H9 (cell line): Measurements from ENCODE around the gene LRG1. TPM values are rescaled to one million over a fixed set of nuclear protein-coding genes. Genes with fewer than 3 reads are reported as not detected.

Experiments used
- DNase-seq: peaks from one replicate; pipeline ENCODE4 v3.0.0-alpha.2; 2017
- H2AFZ ChIP-seq: one replicate; pipeline ENCODE4 v1.6.1; 2013; ENCODE audit warnings: mild to moderate bottlenecking, low read length, control low read depth, moderate library complexity
- H2AK5ac ChIP-seq: 2 replicates; pipeline ENCODE4 v1.6.1; 2013; ENCODE audit warnings: low read length, control low read depth, mixed read lengths; ENCODE audit not compliant: insufficient read length
- H2BK120ac ChIP-seq: one replicate; pipeline ENCODE4 v1.6.1; 2013; ENCODE audit warnings: low read depth, mild to moderate bottlenecking, low read length, control low read depth, inconsistent platforms; ENCODE audit not compliant: poor library complexity, severe bottlenecking
- H2BK12ac ChIP-seq: 2 replicates; pipeline ENCODE4 v1.6.1; 2013; ENCODE audit warnings: low read length, control low read depth, mixed read lengths, low read depth; ENCODE audit not compliant: insufficient read length
- H2BK15ac ChIP-seq: 2 replicates; pipeline ENCODE4 v1.6.1; 2013; ENCODE audit warnings: low read depth, low read length, control low read depth
- H2BK20ac ChIP-seq: one replicate; pipeline ENCODE4 v1.6.1; 2013; ENCODE audit warnings: low read depth, mild to moderate bottlenecking, low read length, control low read depth, inconsistent platforms; ENCODE audit not compliant: poor library complexity, severe bottlenecking
- H2BK5ac ChIP-seq: 2 replicates; pipeline ENCODE4 v1.6.1; 2013; ENCODE audit warnings: low read length, control low read depth, mixed read lengths; ENCODE audit not compliant: insufficient read length
- H3K14ac ChIP-seq: 2 replicates; pipeline ENCODE4 v1.6.1; 2013; ENCODE audit warnings: low read length, control low read depth; ENCODE audit not compliant: insufficient read depth
- H3K18ac ChIP-seq: 2 replicates; pipeline ENCODE4 v1.6.1; 2013; ENCODE audit warnings: low read depth, mild to moderate bottlenecking, mixed read lengths, low read length, control low read depth; ENCODE audit not compliant: insufficient read length
- H3K23ac ChIP-seq: 2 replicates; pipeline ENCODE4 v1.6.1; 2013; ENCODE audit warnings: low read length, control low read depth, mixed read lengths, low read depth; ENCODE audit not compliant: insufficient read length
- H3K23me2 ChIP-seq: 2 replicates; pipeline ENCODE4 v1.6.1; 2013; ENCODE audit warnings: low read depth, mild to moderate bottlenecking, mixed read lengths, low read length, control low read depth; ENCODE audit not compliant: insufficient read length, poor library complexity, severe bottlenecking
- H3K27ac ChIP-seq: 2 replicates; pipeline ENCODE4 v1.5.1; 2013; ENCODE audit warnings: low read length, control low read depth, mixed read lengths, low read depth; ENCODE audit not compliant: insufficient read length
- H3K27me3 ChIP-seq: 2 replicates; pipeline ENCODE4 v1.6.1; 2013; ENCODE audit warnings: low read length, control low read depth, inconsistent platforms; ENCODE audit not compliant: insufficient read depth
- H3K4ac ChIP-seq: 2 replicates; pipeline ENCODE4 v1.6.1; 2013; ENCODE audit warnings: low read depth, mild to moderate bottlenecking, control low read depth, inconsistent platforms, low read length, moderate library complexity
- H3K4me1 ChIP-seq: 2 replicates; pipeline ENCODE4 v1.6.1; 2013; ENCODE audit warnings: low read length, control low read depth, inconsistent platforms; ENCODE audit not compliant: insufficient read depth
- H3K4me2 ChIP-seq: 2 replicates; pipeline ENCODE4 v1.6.1; 2013; ENCODE audit warnings: low read length, control low read depth, mixed read lengths; ENCODE audit not compliant: insufficient read length, insufficient read depth
- H3K56ac ChIP-seq: 2 replicates; pipeline ENCODE4 v1.6.1; 2013; ENCODE audit warnings: low read depth, mild to moderate bottlenecking, mixed read lengths, low read length, control low read depth; ENCODE audit not compliant: insufficient read length
- H3K79me1 ChIP-seq: 2 replicates; pipeline ENCODE4 v1.6.1; 2013; ENCODE audit warnings: low read depth, mild to moderate bottlenecking, moderate library complexity, low read length, control low read depth, inconsistent platforms; ENCODE audit not compliant: insufficient read depth, poor library complexity, severe bottlenecking
- H3K79me2 ChIP-seq: 2 replicates; pipeline ENCODE4 v1.6.1; 2013; ENCODE audit warnings: low read length, control low read depth, inconsistent platforms; ENCODE audit not compliant: insufficient read depth
- H3K9ac ChIP-seq: 2 replicates; pipeline ENCODE4 v1.6.1; 2013; ENCODE audit warnings: low read length, control low read depth, mixed read lengths; ENCODE audit not compliant: insufficient read length; ENCODE audit errors: extremely low read depth
- H3K9me3 ChIP-seq: one replicate; pipeline ENCODE4 v1.6.1; 2013; ENCODE audit warnings: low read depth, low read length, inconsistent platforms; ENCODE audit not compliant: control insufficient read depth
- H3T11ph ChIP-seq: one replicate; pipeline ENCODE4 v1.6.1; 2013; ENCODE audit warnings: mild to moderate bottlenecking, low read length, control low read depth, inconsistent platforms
- H4K20me1 ChIP-seq: one replicate; pipeline ENCODE4 v1.6.1; 2013; ENCODE audit not compliant: control insufficient read depth, insufficient read length, insufficient read depth
- H4K5ac ChIP-seq: 2 replicates; pipeline ENCODE4 v1.6.1; 2013; ENCODE audit warnings: low read depth, mild to moderate bottlenecking, mixed read lengths, low read length, control low read depth; ENCODE audit not compliant: insufficient read length
- H4K8ac ChIP-seq: replicated peaks from 2 replicates; pipeline ENCODE4 v1.6.1; 2013; ENCODE audit warnings: low read length, control low read depth, mixed read lengths, low read depth; ENCODE audit not compliant: insufficient read length
- H4K91ac ChIP-seq: 2 replicates; pipeline ENCODE4 v1.6.1; 2013; ENCODE audit warnings: low read depth, mild to moderate bottlenecking, moderate library complexity, mixed read lengths, low read length, control low read depth; ENCODE audit not compliant: insufficient read length
- H3K27ac Mint-ChIP-seq, 3 experiments: 2 replicates in 2 of 3; 3 replicates in 1 of 3; pipeline ENCODE4 v1.8.0; 2020 to 2021; ENCODE audit warnings: mixed read lengths in 3 of 3, mild to moderate bottlenecking in 1 of 3, moderate library complexity in 1 of 3
- H3K27me3 Mint-ChIP-seq: 2 replicates; pipeline ENCODE4 v1.8.0; 2021; ENCODE audit warnings: low read depth, mild to moderate bottlenecking, moderate library complexity, mixed read lengths
- H3K36me3 Mint-ChIP-seq, 3 experiments: 2 replicates in 2 of 3; 3 replicates in 1 of 3; pipeline ENCODE4 v1.8.0; 2020 to 2021; ENCODE audit warnings: low read depth in 3 of 3, mixed read lengths in 3 of 3; ENCODE audit not compliant: insufficient read depth in 1 of 3
- H3K4me1 Mint-ChIP-seq, 2 experiments: 2 replicates each; pipeline ENCODE4 v1.8.0; 2020; ENCODE audit warnings: mixed read lengths in 2 of 2
- H3K4me3 Mint-ChIP-seq, 2 experiments: 2 replicates in 1 of 2; 3 replicates in 1 of 2; pipeline ENCODE4 v1.8.0; 2020 to 2021; ENCODE audit warnings: mild to moderate bottlenecking in 2 of 2, mixed read lengths in 2 of 2, moderate library complexity in 1 of 2
- H3K9me3 Mint-ChIP-seq, 2 experiments: 2 replicates in 1 of 2; 3 replicates in 1 of 2; pipeline ENCODE4 v1.8.0; 2020; ENCODE audit warnings: mild to moderate bottlenecking in 2 of 2, mixed read lengths in 2 of 2, moderate library complexity in 1 of 2
- CTCF ChIP-seq: fragments of 200-600 bp; sonication (generic); conservative IDR thresholded peaks from 3 replicates; pipeline ENCODE4 v1.8.0; 2021; ENCODE audit warnings: antibody characterized with exemption, mild to moderate bottlenecking
- whole genome bisulfite sequencing: extraction: QIAGEN DNeasy Blood & Tissue Kit; methylation state at CpG from one replicate; pipeline ENCODE4 v1.1.7; 2013; ENCODE audit warnings: missing lambda C conversion rate, low lambda C conversion rate, mixed read lengths; ENCODE audit not compliant: insufficient read length; ENCODE audit errors: extremely low coverage; 5-methylcytosine and 5-hydroxymethylcytosine counted together
- total RNA-seq: library from RNA; stranded (reverse); gene quantifications from 2 replicates; pipeline ENCODE4 v1.2.1, GENCODE V29; 2021

LRG1 gene
- total RNA-seq, 1 experiment from 2014 or later, result 0.24 TPM

GRCh38 chr19:4580961-4581665 lies 41.3 kb upstream of the LRG1 start:
- H3K9me3 ChIP-seq, result no peaks in the 10 kb centered on the region
- H3K27me3 Mint-ChIP-seq, result peaks cover 49% of the 10 kb centered on the region
- H3K4me1 Mint-ChIP-seq, result peaks cover 11 to 34% of the 10 kb centered on the region in 2 experiments
- no peak overlapping the region for H3K4ac ChIP-seq
- H4K91ac ChIP-seq, result no peak overlapping the region
- no peak overlapping the region for H3K14ac ChIP-seq
- peak overlapping the region; percentile 36 for H3K4me2 ChIP-seq
- H2BK20ac ChIP-seq, result no peak overlapping the region
- no peaks in the 10 kb centered on the region for H3K4me1 ChIP-seq
- H2BK120ac ChIP-seq, result no peak overlapping the region
- H2AFZ ChIP-seq, result no peak overlapping the region
- peaks cover 0 to 4% (median under 1%) of the 10 kb centered on the region in 3 experiments; a peak in 2 of 7 replicates for H3K36me3 Mint-ChIP-seq
- H3K9me3 Mint-ChIP-seq, result peaks cover 0 to 2% of the 10 kb centered on the region in 2 experiments; a peak in 2 of 5 replicates
- no peak overlapping the region for H2AK5ac ChIP-seq
- no peak overlapping the region for H4K8ac ChIP-seq
- no peaks in the 10 kb centered on the region; the same call in 1 of the 2 replicates for H3K79me2 ChIP-seq
- no peak overlapping the region for H3K27ac ChIP-seq
- H3K18ac ChIP-seq, result no peak overlapping the region
- H3K27ac Mint-ChIP-seq, result no peak overlapping the region
- H3K4me3 Mint-ChIP-seq, result peak overlapping the region; percentile 73 to 91
- no peak overlapping the region for H3K23ac ChIP-seq
- H2BK15ac ChIP-seq, result no peak overlapping the region
- H3K79me1 ChIP-seq, result peaks cover 4% of the 10 kb centered on the region
- no peak overlapping the region for H2BK12ac ChIP-seq
- TF ChIP-seq CTCF, result no peak
- no peak overlapping the region for H3K56ac ChIP-seq
- H3K27me3 ChIP-seq, result no peaks in the 10 kb centered on the region; the same call in 1 of the 2 replicates
- no peaks in the 10 kb centered on the region for H4K20me1 ChIP-seq
- no peak for DNase-seq
- H3T11ph ChIP-seq, result no peak overlapping the region
- peaks cover 3% of the 10 kb centered on the region for H3K23me2 ChIP-seq
- H4K5ac ChIP-seq, result no peak overlapping the region
- WGBS, result no CpG with 5 or more reads among the region's 62 CpGs
- H2BK5ac ChIP-seq, result no peak overlapping the region
- no peak overlapping the region for H3K9ac ChIP-seq
